Measurements from ENCODE around the gene SLC10A3.

SLC10A3 gene

GRCh38 chrX:154445776-154446175 is 44.7 kb downstream of the SLC10A3 start:
- TF ChIP-seq TEAD4 (IDR thresholded peaks at IDR 0.05) (no peak), TCF12 (IDR thresholded peaks at IDR 0.05; ENCODE audit: low read depth) (no peak), TAF1 (IDR thresholded peaks at IDR 0.05; ENCODE audit: low read depth) (no peak), YY1 (IDR thresholded peaks at IDR 0.05; ENCODE audit: low read depth) (no peak), EGR1 (IDR thresholded peaks at IDR 0.05) (no peak)

- TF ChIP-seq EP300 (IDR thresholded peaks at IDR 0.05; ENCODE audit: borderline replicate concordance) (no peak), FOXM1 (IDR thresholded peaks at IDR 0.05; ENCODE audit: borderline replicate concordance, low read depth) (no peak), YY1 (IDR thresholded peaks at IDR 0.05; ENCODE audit: low read depth) (no peak), TAF1 (IDR thresholded peaks at IDR 0.05; ENCODE audit: low read depth) (no peak), CEBPB (IDR thresholded peaks at IDR 0.05) (no peak), NFIC (IDR thresholded peaks at IDR 0.05) (no peak), RAD21 (IDR thresholded peaks at IDR 0.05; ENCODE audit: low read depth) (no peak), CREB1 (IDR thresholded peaks at IDR 0.05; ENCODE audit: low read depth) (no peak), REST (IDR thresholded peaks at IDR 0.05; ENCODE audit: low read depth) (no peak), TCF12 (IDR thresholded peaks at IDR 0.05; ENCODE audit: low read depth) (no peak), MAX (IDR thresholded peaks at IDR 0.05) (no peak), TEAD4 (IDR thresholded peaks at IDR 0.05) (no peak), USF1 (IDR thresholded peaks at IDR 0.05) (no peak)
These were observed 45.6 kb downstream of the SLC10A3 start for GRCh38 chrX:154444755-154445246.

GRCh38 chrX:154443992-154444754 is 46.3 kb downstream of the SLC10A3 start, which contains the start of gene FAM50A:
Gene FAM50A (plus strand): TSS chrX:154444141. CDS start chrX:154444236, 95 bp downstream.
- TF ChIP-seq RAD21 (IDR thresholded peaks at IDR 0.05; ENCODE audit: low read depth) = no peak
- peak; percentile 78 for TF ChIP-seq USF1 (IDR thresholded peaks at IDR 0.05)
- peak; percentile 42 for TF ChIP-seq MAX (IDR thresholded peaks at IDR 0.05)

GRCh38 chrX:154443479-154443910 is 46.9 kb downstream of the SLC10A3 start:
- TF ChIP-seq TAF1 (IDR thresholded peaks at IDR 0.05; ENCODE audit: low read depth) (no peak), CREB1 (IDR thresholded peaks at IDR 0.05; ENCODE audit: low read depth) (no peak), USF1 (IDR thresholded peaks at IDR 0.05) (no peak), FOXM1 (IDR thresholded peaks at IDR 0.05; ENCODE audit: borderline replicate concordance, low read depth) (no peak), CEBPB (IDR thresholded peaks at IDR 0.05) (no peak), EP300 (IDR thresholded peaks at IDR 0.05; ENCODE audit: borderline replicate concordance) (no peak), REST (IDR thresholded peaks at IDR 0.05; ENCODE audit: low read depth) (no peak), NFIC (IDR thresholded peaks at IDR 0.05) (no peak)

GRCh38 chrX:154441984-154442707 is 48.3 kb downstream of the SLC10A3 start:
- TF ChIP-seq TCF12 (IDR thresholded peaks at IDR 0.05; ENCODE audit: low read depth) = no peak
- no peak for TF ChIP-seq TEAD4 (IDR thresholded peaks at IDR 0.05)
- TF ChIP-seq REST (IDR thresholded peaks at IDR 0.05; ENCODE audit: low read depth) = no peak
- TF ChIP-seq CEBPB (IDR thresholded peaks at IDR 0.05) = no peak
- no peak for TF ChIP-seq YY1 (IDR thresholded peaks at IDR 0.05; ENCODE audit: low read depth)
- no peak for TF ChIP-seq EGR1 (IDR thresholded peaks at IDR 0.05)
- no peak for TF ChIP-seq ZBTB7A (IDR thresholded peaks at IDR 0.05; ENCODE audit: low read depth)
- TF ChIP-seq MAX (IDR thresholded peaks at IDR 0.05) = no peak
- TF ChIP-seq FOXM1 (IDR thresholded peaks at IDR 0.05; ENCODE audit: borderline replicate concordance, low read depth) = no peak
- TF ChIP-seq TAF1 (IDR thresholded peaks at IDR 0.05; ENCODE audit: low read depth) = no peak
- TF ChIP-seq CREB1 (IDR thresholded peaks at IDR 0.05; ENCODE audit: low read depth) = no peak
- TF ChIP-seq USF1 (IDR thresholded peaks at IDR 0.05) = no peak
- no peak for TF ChIP-seq NFIC (IDR thresholded peaks at IDR 0.05)
- no peak for TF ChIP-seq RAD21 (IDR thresholded peaks at IDR 0.05; ENCODE audit: low read depth)

All from Ishikawa (cell line).